Cardiac muscle cell (in vitro differentiated cells and primary cell): ENCODE measurements around the gene MCL1. TPM values are rescaled to one million over a fixed set of nuclear protein-coding genes. Genes with fewer than 3 reads are reported as not detected.

Experiments used
- DNase-seq, 2 donors: peaks; one replicate each; pipeline versions ENCODE4 v3.0.0 to v3.0.0-alpha.2; 2010 to 2017; ENCODE audit warnings: low read depth in 1 of 2, low spot score in 1 of 2
- H3K27ac ChIP-seq: fragments of 200-600 bp; sonication (generic); 2 replicates; pipeline ENCODE4 v1.5.1; 2016
- H3K27me3 ChIP-seq: fragments of 200-600 bp; sonication (generic); 2 replicates; pipeline ENCODE4 v1.6.0; 2016; ENCODE audit warnings: control low read depth
- H3K36me3 ChIP-seq: fragments of 200-600 bp; sonication (generic); 2 replicates; pipeline ENCODE4 v1.5.1; 2016; ENCODE audit warnings: control low read depth
- H3K4me1 ChIP-seq: fragments of 200-600 bp; sonication (generic); 2 replicates; pipeline ENCODE4 v1.8.1; 2017; ENCODE audit warnings: low read depth, mild to moderate bottlenecking, mixed run types
- H3K4me3 ChIP-seq: fragments of 200-600 bp; sonication (generic); 2 replicates; pipeline ENCODE4 v1.5.1; 2016; ENCODE audit warnings: mild to moderate bottlenecking
- H3K9me3 ChIP-seq: fragments of 200-600 bp; sonication (generic); 2 replicates; pipeline ENCODE4 v1.5.1; 2017; ENCODE audit warnings: low read depth, mild to moderate bottlenecking, control low read depth
- CTCF ChIP-seq: IDR thresholded peaks from 2 replicates; pipeline ENCODE4 v1.5.1; 2012; ENCODE audit warnings: low read depth, mild to moderate bottlenecking, low read length
- polyA plus RNA-seq: library from polyadenylated mRNA; unstranded; fragments of >200 nt; fragmentation: Nextera tagmentation; extraction: Ambion mirVana; gene quantifications from 2 replicates; pipeline ENCODE4 v1.2.1, GENCODE V29; 2016
- total RNA-seq: library from RNA; depleted of rRNA; stranded (reverse); fragments of >200 nt; gene quantifications from 2 replicates; pipeline ENCODE4 v1.2.3, GENCODE V29; 2016

Gene MCL1
- total and polyA plus RNA-seq, 2 experiments from 2014 or later, result 65.2 to 101 TPM

- TF ChIP-seq CTCF, result no peak
- no peaks in the 10 kb centered on the region for H3K27me3 ChIP-seq
- no peaks in the 10 kb centered on the region for H3K9me3 ChIP-seq
- peak overlapping the region; percentile 76 for H3K4me3 ChIP-seq
- H3K4me1 ChIP-seq, result peaks cover 31% of the 10 kb centered on the region
- peak; percentile 69 to 93 for DNase-seq
- peaks cover 32% of the 10 kb centered on the region for H3K36me3 ChIP-seq
- H3K27ac ChIP-seq, result peak overlapping the region; percentile 99
Measured at GRCh38 chr1:150578272-150579109, 919 bp downstream of the MCL1 start.

GRCh38 chr1:150577557-150578271 is 1.7 kb downstream of the MCL1 start:
- peak in 1 of 2 donors; percentile 63 for DNase-seq
- Histone ChIP-seq H3K4me1 (peaks cover 31% of the 10 kb centered on the region), H3K4me3 (peak overlapping the region; percentile 76), H3K36me3 (peaks cover 39% of the 10 kb centered on the region), H3K9me3 (no peaks in the 10 kb centered on the region), H3K27ac (peak overlapping the region; percentile 99), H3K27me3 (no peaks in the 10 kb centered on the region)
- TF ChIP-seq CTCF, result no peak

GRCh38 chr1:150576794-150577556 is 2.4 kb downstream of the MCL1 start:
- peak overlapping the region; percentile 99 for H3K27ac ChIP-seq
- peak overlapping the region; percentile 76 for H3K4me3 ChIP-seq
- H3K9me3 ChIP-seq, result no peaks in the 10 kb centered on the region
- H3K4me1 ChIP-seq, result peaks cover 31% of the 10 kb centered on the region
- peaks cover 39% of the 10 kb centered on the region for H3K36me3 ChIP-seq
- DNase-seq, result peak in 1 of 2 donors; percentile 49
- no peak for TF ChIP-seq CTCF
- H3K27me3 ChIP-seq, result no peaks in the 10 kb centered on the region

- H3K36me3 ChIP-seq, result peaks cover 39% of the 10 kb centered on the region
- peak overlapping the region; percentile 76 for H3K4me3 ChIP-seq
- H3K4me1 ChIP-seq, result peaks cover 31% of the 10 kb centered on the region
- H3K27me3 ChIP-seq, result no peaks in the 10 kb centered on the region
- no peak for TF ChIP-seq CTCF
- DNase-seq, result no peak
- H3K27ac ChIP-seq, result no peak overlapping the region
- no peaks in the 10 kb centered on the region for H3K9me3 ChIP-seq
Measured at GRCh38 chr1:150576367-150576711, 3.1 kb downstream of the MCL1 start.
